HEK293 (cell line): ENCODE measurements around the gene RALGAPA1.

Source experiments
- CTCF ChIA-PET: fragments of 350-600 bp; formaldehyde crosslinking; extraction: SDS; loops from one replicate; lab custom pipeline; 2021; ENCODE audit warnings: antibody characterized with exemption; lab: Yijun Ruan, JAX
- POLR2A ChIA-PET: fragments of 300-600 bp; formaldehyde crosslinking; extraction: SDS; loops from one replicate; lab custom pipeline; 2020; ENCODE audit warnings: antibody characterized with exemption, inconsistent platforms; lab: Yijun Ruan, JAX
- H3K27ac ChIP-seq: fragments of 200-500 bp; sonication (Bioruptor generic); 2 replicates; pipeline ENCODE4 v1.5.1; 2014; ENCODE audit warnings: low read depth, low read length, control low read depth, inconsistent platforms; ENCODE audit errors: extremely low read depth
- H3K36me3 ChIP-seq, 2 experiments: fragments of 200-500 bp in 1 of 2; sonication (Bioruptor generic) in 1 of 2; 1 replicate in 1 of 2; 2 replicates in 1 of 2; pipeline ENCODE4 v1.5.1; 2014 to 2017; ENCODE audit warnings: inconsistent platforms in 2 of 2, low read length in 2 of 2; ENCODE audit not compliant: control insufficient read depth in 2 of 2, insufficient read depth in 1 of 2
- H3K4me1 ChIP-seq: fragments of 200-500 bp; sonication (Bioruptor generic); 2 replicates; pipeline ENCODE4 v1.5.1; 2014; ENCODE audit warnings: mild to moderate bottlenecking, low read length, inconsistent platforms; ENCODE audit not compliant: control insufficient read depth, insufficient read depth
- H3K4me3 ChIP-seq: 2 replicates; pipeline ENCODE4 v1.5.1; 2011; ENCODE audit warnings: low read depth, mild to moderate bottlenecking, control low read depth, low read length, moderate library complexity
- H3K9me3 ChIP-seq: fragments of 200-500 bp; sonication (Bioruptor generic); 2 replicates; pipeline ENCODE4 v1.5.1; 2014; ENCODE audit warnings: low read depth, low read length, inconsistent platforms; ENCODE audit not compliant: control insufficient read depth, insufficient read depth
- BCL11A ChIP-seq: fragments of 450-650 bp; formaldehyde crosslinking; IDR thresholded peaks from 2 replicates; pipeline ENCODE4 v1.5.1; 2016; ENCODE audit warnings: low read depth, missing biosample characterization, missing genetic modification characterization
- CTCF ChIP-seq: fragments of 450-650 bp; formaldehyde crosslinking; IDR thresholded peaks from 2 replicates; pipeline ENCODE4 v1.5.1; 2016; ENCODE audit warnings: missing biosample characterization, missing genetic modification characterization
- GLI2 ChIP-seq: fragments of 450-650 bp; formaldehyde crosslinking; IDR thresholded peaks from 2 replicates; pipeline ENCODE4; 2017; ENCODE audit warnings: missing biosample characterization, missing genetic modification characterization, low read depth, borderline replicate concordance
- GLIS1 ChIP-seq: fragments of 450-650 bp; formaldehyde crosslinking; IDR thresholded peaks from 2 replicates; pipeline ENCODE4 v1.5.1; 2016; ENCODE audit warnings: missing biosample characterization, missing genetic modification characterization
- HOXD13 ChIP-seq: sonication (generic); formaldehyde crosslinking; IDR thresholded peaks from 2 replicates; pipeline ENCODE4 v1.8.0; 2022; ENCODE audit warnings: missing genetic modification reagents, borderline replicate concordance
- KLF16 ChIP-seq: fragments of 450-650 bp; formaldehyde crosslinking; IDR thresholded peaks from 2 replicates; pipeline ENCODE4 v1.5.1; 2017; ENCODE audit warnings: missing biosample characterization, missing genetic modification characterization
- KLF7 ChIP-seq: fragments of 450-650 bp; formaldehyde crosslinking; IDR thresholded peaks from 2 replicates; pipeline ENCODE4 v1.5.1; 2016; ENCODE audit warnings: missing biosample characterization, missing genetic modification characterization, borderline replicate concordance
- OSR2 ChIP-seq: fragments of 450-650 bp; formaldehyde crosslinking; IDR thresholded peaks from 2 replicates; pipeline ENCODE4 v1.5.1; 2016; ENCODE audit warnings: missing biosample characterization, missing genetic modification characterization
- OVOL3 ChIP-seq: fragments of 450-650 bp; formaldehyde crosslinking; IDR thresholded peaks from 2 replicates; pipeline ENCODE4 v1.5.1; 2016; ENCODE audit warnings: missing biosample characterization, missing genetic modification characterization
- ZBTB17 ChIP-seq: fragments of 450-650 bp; formaldehyde crosslinking; IDR thresholded peaks from 2 replicates; pipeline ENCODE4 v1.5.1; 2016; ENCODE audit warnings: missing biosample characterization, missing genetic modification characterization
- ZBTB26 ChIP-seq: fragments of 450-650 bp; formaldehyde crosslinking; optimal IDR thresholded peaks from 2 replicates; pipeline ENCODE3; 2016; ENCODE audit warnings: missing biosample characterization, mild to moderate bottlenecking, missing genetic modification characterization
- ZBTB8A ChIP-seq: fragments of 450-650 bp; formaldehyde crosslinking; IDR thresholded peaks from 2 replicates; pipeline ENCODE4 v1.5.1; 2016; ENCODE audit warnings: missing biosample characterization, missing genetic modification characterization
- ZEB2 ChIP-seq: fragments of 450-650 bp; formaldehyde crosslinking; IDR thresholded peaks from 2 replicates; pipeline ENCODE4 v1.5.1; 2016; ENCODE audit warnings: missing biosample characterization, missing genetic modification characterization
- ZFP69B ChIP-seq: fragments of 450-650 bp; formaldehyde crosslinking; IDR thresholded peaks from 2 replicates; pipeline ENCODE4 v1.5.1; 2016; ENCODE audit warnings: missing biosample characterization, missing genetic modification characterization
- ZNF114 ChIP-seq: fragments of 450-650 bp; formaldehyde crosslinking; IDR thresholded peaks from 2 replicates; pipeline ENCODE4 v1.5.0; 2017; ENCODE audit warnings: missing biosample characterization, missing genetic modification characterization
- ZNF138 ChIP-seq: fragments of 450-650 bp; formaldehyde crosslinking; IDR thresholded peaks from 2 replicates; pipeline ENCODE4 v1.5.1; 2016; ENCODE audit warnings: missing biosample characterization, missing genetic modification characterization, borderline replicate concordance
- ZNF211 ChIP-seq: fragments of 450-650 bp; formaldehyde crosslinking; IDR thresholded peaks from 2 replicates; pipeline ENCODE4 v1.5.1; 2016; ENCODE audit warnings: low read depth, missing biosample characterization, missing genetic modification characterization
- ZNF24 ChIP-seq: fragments of 450-650 bp; formaldehyde crosslinking; IDR thresholded peaks from 2 replicates; pipeline ENCODE4 v1.5.1; 2016; ENCODE audit warnings: missing biosample characterization, missing genetic modification characterization
- ZNF394 ChIP-seq: fragments of 450-650 bp; formaldehyde crosslinking; IDR thresholded peaks from 2 replicates; pipeline ENCODE4 v1.5.1; 2016; ENCODE audit warnings: missing biosample characterization, missing genetic modification characterization, mild to moderate bottlenecking, moderate library complexity, borderline replicate concordance
- ZNF404 ChIP-seq: fragments of 450-650 bp; formaldehyde crosslinking; IDR thresholded peaks from 2 replicates; pipeline ENCODE4 v1.5.1; 2017; ENCODE audit warnings: missing biosample characterization, missing genetic modification characterization
- ZNF449 ChIP-seq: fragments of 450-650 bp; formaldehyde crosslinking; IDR thresholded peaks from 2 replicates; pipeline ENCODE4 v1.5.1; 2017; ENCODE audit warnings: missing biosample characterization, mild to moderate bottlenecking, missing genetic modification characterization, moderate library complexity
- ZNF529 ChIP-seq: fragments of 450-650 bp; formaldehyde crosslinking; IDR thresholded peaks from 2 replicates; pipeline ENCODE4 v1.5.1; 2017; ENCODE audit warnings: missing genetic modification characterization, missing biosample characterization; ENCODE audit not compliant: insufficient replicate concordance
- ZNF549 ChIP-seq: fragments of 450-650 bp; IDR thresholded peaks from 2 replicates; pipeline ENCODE4 v1.5.1; 2018; ENCODE audit warnings: missing biosample characterization, missing genetic modification characterization, mild to moderate bottlenecking, inconsistent platforms, moderate library complexity
- ZNF558 ChIP-seq: fragments of 450-650 bp; formaldehyde crosslinking; IDR thresholded peaks from 2 replicates; pipeline ENCODE4 v1.5.1; 2016; ENCODE audit warnings: missing biosample characterization, missing genetic modification characterization
- ZNF623 ChIP-seq: fragments of 450-650 bp; formaldehyde crosslinking; IDR thresholded peaks from 2 replicates; pipeline ENCODE4 v1.5.1; 2016; ENCODE audit warnings: missing biosample characterization, missing genetic modification characterization
- ZSCAN16 ChIP-seq: fragments of 450-650 bp; formaldehyde crosslinking; IDR thresholded peaks from 2 replicates; pipeline ENCODE4 v1.5.1; 2016; ENCODE audit warnings: missing biosample characterization, missing genetic modification characterization
- ZXDB ChIP-seq: fragments of 450-650 bp; formaldehyde crosslinking; IDR thresholded peaks from 2 replicates; pipeline ENCODE4 v1.5.1; 2016; ENCODE audit warnings: missing biosample characterization, missing genetic modification characterization
- TF ChIP-seq, protein P1 (sequence below): fragments of 450-650 bp; formaldehyde crosslinking; IDR thresholded peaks from 2 replicates; pipeline ENCODE4 v1.5.1; 2016; ENCODE audit warnings: missing biosample characterization, missing genetic modification characterization
- TF ChIP-seq, protein P2 (sequence below): fragments of 450-650 bp; formaldehyde crosslinking; IDR thresholded peaks from 2 replicates; pipeline ENCODE4 v1.5.1; 2016; ENCODE audit warnings: missing biosample characterization, missing genetic modification characterization

The RALGAPA1 gene

GRCh38 chr14:35534873-35535482 lies 274.1 kb downstream of the RALGAPA1 start:
- Histone ChIP-seq H3K4me1 (peaks cover 4% of the 10 kb centered on the region; the same call in 1 of the 2 replicates), H3K9me3 (no peaks in the 10 kb centered on the region), H3K36me3 (no peaks in the 10 kb centered on the region; a peak in 1 of 3 replicates), H3K4me3 (peak overlapping the region; percentile 50), H3K27ac (no peak overlapping the region)
- ChIA-PET POLR2A (no interaction called here), CTCF (no interaction called here)
- TF ChIP-seq ZNF211: no peak
- TF ChIP-seq ZFP69B: peak; percentile 32; the same call in 1 of the 2 replicates
- peak; percentile 98 for TF ChIP-seq HOXD13 (CRISPR knock-in tag)
- peak; percentile 75; the same call in 1 of the 2 replicates for TF ChIP-seq ZXDB (tag by site-specific recombination)
- no peak; the same call in 1 of the 2 replicates for TF ChIP-seq GLIS1
- peak; percentile 49; the same call in 1 of the 2 replicates for TF ChIP-seq BCL11A
- TF ChIP-seq ZNF404 (tag by site-specific recombination): no peak
- TF ChIP-seq, protein P1, sequence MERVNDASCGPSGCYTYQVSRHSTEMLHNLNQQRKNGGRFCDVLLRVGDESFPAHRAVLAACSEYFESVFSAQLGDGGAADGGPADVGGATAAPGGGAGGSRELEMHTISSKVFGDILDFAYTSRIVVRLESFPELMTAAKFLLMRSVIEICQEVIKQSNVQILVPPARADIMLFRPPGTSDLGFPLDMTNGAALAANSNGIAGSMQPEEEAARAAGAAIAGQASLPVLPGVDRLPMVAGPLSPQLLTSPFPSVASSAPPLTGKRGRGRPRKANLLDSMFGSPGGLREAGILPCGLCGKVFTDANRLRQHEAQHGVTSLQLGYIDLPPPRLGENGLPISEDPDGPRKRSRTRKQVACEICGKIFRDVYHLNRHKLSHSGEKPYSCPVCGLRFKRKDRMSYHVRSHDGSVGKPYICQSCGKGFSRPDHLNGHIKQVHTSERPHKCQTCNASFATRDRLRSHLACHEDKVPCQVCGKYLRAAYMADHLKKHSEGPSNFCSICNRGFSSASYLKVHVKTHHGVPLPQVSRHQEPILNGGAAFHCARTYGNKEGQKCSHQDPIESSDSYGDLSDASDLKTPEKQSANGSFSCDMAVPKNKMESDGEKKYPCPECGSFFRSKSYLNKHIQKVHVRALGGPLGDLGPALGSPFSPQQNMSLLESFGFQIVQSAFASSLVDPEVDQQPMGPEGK (tag by site-specific recombination): peak; percentile 48; the same call in 1 of the 2 replicates
- TF ChIP-seq, protein P2, sequence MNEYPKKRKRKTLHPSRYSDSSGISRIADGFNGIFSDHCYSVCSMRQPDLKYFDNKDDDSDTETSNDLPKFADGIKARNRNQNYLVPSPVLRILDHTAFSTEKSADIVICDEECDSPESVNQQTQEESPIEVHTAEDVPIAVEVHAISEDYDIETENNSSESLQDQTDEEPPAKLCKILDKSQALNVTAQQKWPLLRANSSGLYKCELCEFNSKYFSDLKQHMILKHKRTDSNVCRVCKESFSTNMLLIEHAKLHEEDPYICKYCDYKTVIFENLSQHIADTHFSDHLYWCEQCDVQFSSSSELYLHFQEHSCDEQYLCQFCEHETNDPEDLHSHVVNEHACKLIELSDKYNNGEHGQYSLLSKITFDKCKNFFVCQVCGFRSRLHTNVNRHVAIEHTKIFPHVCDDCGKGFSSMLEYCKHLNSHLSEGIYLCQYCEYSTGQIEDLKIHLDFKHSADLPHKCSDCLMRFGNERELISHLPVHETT (tag by site-specific recombination): no peak
- no peak for TF ChIP-seq ZNF549
- TF ChIP-seq ZNF394: peak; percentile 54; the same call in 1 of the 2 replicates
- peak; percentile 82 for TF ChIP-seq ZBTB17 (tag by site-specific recombination)
- no peak for TF ChIP-seq GLI2
- TF ChIP-seq ZNF114 (tag by site-specific recombination): no peak
- 0 out of 2 replicates have a peak, but pooled peaks have one; percentile 40 for TF ChIP-seq ZNF24 (tag by site-specific recombination)
- TF ChIP-seq ZBTB26 (tag by site-specific recombination): peak; percentile 50
- TF ChIP-seq ZNF449 (tag by site-specific recombination): no peak
- no peak for TF ChIP-seq ZSCAN16 (tag by site-specific recombination)
- no peak for TF ChIP-seq ZBTB8A
- TF ChIP-seq OVOL3 (tag by site-specific recombination): no peak
- peak; percentile 71; the same call in 1 of the 2 replicates for TF ChIP-seq KLF7 (tag by site-specific recombination)
- no peak for TF ChIP-seq CTCF (tag by site-specific recombination)
- TF ChIP-seq ZEB2 (tag by site-specific recombination): peak; percentile 83
- peak; percentile 14 for TF ChIP-seq ZNF623
- no peak for TF ChIP-seq OSR2
- no peak for TF ChIP-seq ZNF558 (tag by site-specific recombination)
- TF ChIP-seq KLF16 (tag by site-specific recombination): peak; percentile 65
- no peak for TF ChIP-seq ZNF529 (tag by site-specific recombination)
- no peak for TF ChIP-seq ZNF138
